Left renal cortex interstitium (tissue), 4 donors: ENCODE data around the gene TK1. TPM values are rescaled to one million over a fixed set of nuclear protein-coding genes. Genes with fewer than 3 reads are reported as not detected.

ENCODE experiments used
- DNase-seq, 4 donors: peaks; one replicate each; pipeline ENCODE4 v3.0.0-alpha.2; 2013; ENCODE audit warnings: low read depth in 4 of 4, low spot score in 2 of 4, missing footprints in 1 of 4
- polyA plus RNA-seq, 4 donors: library from polyadenylated mRNA; unstranded; fragments of 120-200 nt; gene quantifications; one replicate each; pipeline ENCODE4 v1.2.1, GENCODE V29; 2013; ENCODE audit not compliant: insufficient read length in 4 of 4

Gene TK1
- polyA plus RNA-seq, 4 donors = 22.6 to 40.6 (median 32.4) TPM

- DNase-seq = no peak
Measured at GRCh38 chr17:78125138-78125913, 61.5 kb downstream of the TK1 start.

GRCh38 chr17:78124836-78125137, 62.1 kb downstream of the TK1 start:
- no peak for DNase-seq

Other genes with a start within 250 kb of the TK1 start
- gene TNRC6C, start 228.3 kb downstream of the TK1 start, polyA plus RNA-seq = 10 to 100 TPM; 11.6 to 19.0 (median 15.1) TPM
- gene TMC6, start 58.3 kb downstream of the TK1 start, polyA plus RNA-seq = 10 to 100 TPM; 19.1 to 43.3 (median 35.7) TPM
- 1 to 10 TPM; 1.3 to 3.1 (median 2.4) TPM for gene TMC8, start 56.3 kb downstream of the TK1 start, polyA plus RNA-seq
- gene C17orf99, start 40.7 kb downstream of the TK1 start, polyA plus RNA-seq = under 1 TPM in 3 of 4 donors, not detected in 1; 0.16 to 0.71 (median 0.38) TPM
- 10 to 100 TPM; 59.7 to 79.1 (median 68.8) TPM for gene SYNGR2, start 18.5 kb downstream of the TK1 start, polyA plus RNA-seq
- gene AFMID, start 310 bp upstream of the TK1 start, polyA plus RNA-seq = 10 to 100 TPM; 57.0 to 82.0 (median 68.6) TPM
- 10 to 100 TPM; 23.0 to 34.9 (median 30.6) TPM for gene BIRC5, start 27.2 kb upstream of the TK1 start, polyA plus RNA-seq
- not detected for gene TMEM235, start 44.6 kb upstream of the TK1 start, polyA plus RNA-seq
- gene SOCS3, start 173.0 kb upstream of the TK1 start, polyA plus RNA-seq = 10 to 100 TPM in 2 of 4 donors, 1 to 10 TPM in 2; 6.9 to 43.3 (median 8.7) TPM
- gene PGS1, start 191.6 kb upstream of the TK1 start, polyA plus RNA-seq = 10 to 100 TPM; 37.9 to 57.7 (median 45.3) TPM